Hepatocyte (in vitro differentiated cells): ENCODE measurements around the gene PCGF3.

ENCODE experiments used
- EZH2 ChIP-seq: fragments of 200-600 bp; sonication (generic); IDR thresholded peaks from 2 replicates; pipeline ENCODE4 v1.6.1; 2016; ENCODE audit warnings: antibody characterized with exemption, mild to moderate bottlenecking, borderline replicate concordance
- TF ChIP-seq, protein P1 (sequence below): fragments of 200-600 bp; sonication (generic); IDR thresholded peaks from 2 replicates; pipeline ENCODE4 v1.5.1; 2016; ENCODE audit warnings: antibody characterized with exemption, mild to moderate bottlenecking; ENCODE audit not compliant: poor library complexity

DNA sequence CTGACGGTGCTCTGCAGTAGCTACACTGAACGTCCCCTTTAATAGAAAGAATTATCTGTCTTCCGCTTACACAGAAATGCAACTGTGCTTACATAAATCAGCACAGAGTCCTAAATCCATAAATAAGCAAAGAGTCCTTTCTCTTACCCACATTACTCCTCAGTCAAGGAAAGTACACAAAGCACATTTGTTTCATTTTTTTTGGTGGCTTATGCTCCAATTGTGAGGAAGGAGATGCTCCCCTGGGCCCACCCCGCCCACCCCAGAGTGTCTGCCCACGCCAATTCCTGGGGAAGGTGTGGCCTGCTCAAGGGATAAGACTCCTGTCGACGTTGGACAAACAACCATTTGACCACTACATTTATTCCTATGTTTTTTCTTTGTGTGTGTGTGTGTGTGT lies 66.5 kb downstream of the PCGF3 start:
- TF ChIP-seq, protein P1, sequence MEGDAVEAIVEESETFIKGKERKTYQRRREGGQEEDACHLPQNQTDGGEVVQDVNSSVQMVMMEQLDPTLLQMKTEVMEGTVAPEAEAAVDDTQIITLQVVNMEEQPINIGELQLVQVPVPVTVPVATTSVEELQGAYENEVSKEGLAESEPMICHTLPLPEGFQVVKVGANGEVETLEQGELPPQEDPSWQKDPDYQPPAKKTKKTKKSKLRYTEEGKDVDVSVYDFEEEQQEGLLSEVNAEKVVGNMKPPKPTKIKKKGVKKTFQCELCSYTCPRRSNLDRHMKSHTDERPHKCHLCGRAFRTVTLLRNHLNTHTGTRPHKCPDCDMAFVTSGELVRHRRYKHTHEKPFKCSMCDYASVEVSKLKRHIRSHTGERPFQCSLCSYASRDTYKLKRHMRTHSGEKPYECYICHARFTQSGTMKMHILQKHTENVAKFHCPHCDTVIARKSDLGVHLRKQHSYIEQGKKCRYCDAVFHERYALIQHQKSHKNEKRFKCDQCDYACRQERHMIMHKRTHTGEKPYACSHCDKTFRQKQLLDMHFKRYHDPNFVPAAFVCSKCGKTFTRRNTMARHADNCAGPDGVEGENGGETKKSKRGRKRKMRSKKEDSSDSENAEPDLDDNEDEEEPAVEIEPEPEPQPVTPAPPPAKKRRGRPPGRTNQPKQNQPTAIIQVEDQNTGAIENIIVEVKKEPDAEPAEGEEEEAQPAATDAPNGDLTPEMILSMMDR, result no peak
- no peak for TF ChIP-seq EZH2
